HG02852 (cell line): Measurements from ENCODE around the gene GZF1.
A peak's percentile ranks its signal among the peaks of the same experiment; 100 is the strongest.

Experiments
- ATAC-seq: cut with Tn5 transposase; IDR thresholded peaks from one replicate; pipeline ENCODE4 v1.9.1; 2021; ENCODE audit warnings: mild to moderate bottlenecking, moderate library complexity; ENCODE audit not compliant: unreplicated experiment

Gene GZF1

GRCh38 chr20:23404196-23404595 is 42.2 kb downstream of the GZF1 start:
- no peak for ATAC-seq

- no peak for ATAC-seq
Observed at GRCh38 chr20:23406880-23407279, 44.9 kb downstream of the GZF1 start.

- ATAC-seq = peak; percentile 94
Observed at GRCh38 chr20:23407781-23408464, 45.9 kb downstream of the GZF1 start.

- ATAC-seq = no peak
Observed at GRCh38 chr20:23408957-23409356, 47.0 kb downstream of the GZF1 start.

GRCh38 chr20:23409800-23410199 is 47.8 kb downstream of the GZF1 start:
- ATAC-seq = no peak

GRCh38 chr20:23410916-23411695 is 49.1 kb downstream of the GZF1 start:
- no peak for ATAC-seq

GRCh38 chr20:23412026-23412425 is 50.0 kb downstream of the GZF1 start:
- ATAC-seq = no peak

- ATAC-seq = no peak
Observed at GRCh38 chr20:23413862-23414422, 52.0 kb downstream of the GZF1 start.

- ATAC-seq = no peak
Observed at GRCh38 chr20:23414526-23415188, 52.7 kb downstream of the GZF1 start.

- ATAC-seq = no peak
Observed at GRCh38 chr20:23415555-23415954, 53.6 kb downstream of the GZF1 start.

- ATAC-seq = no peak
Observed at GRCh38 chr20:23415959-23416583, 54.1 kb downstream of the GZF1 start.

- ATAC-seq = no peak
Observed at GRCh38 chr20:23417861-23418260, 55.9 kb downstream of the GZF1 start.

- no peak for ATAC-seq
Observed at GRCh38 chr20:23419657-23419994, 57.6 kb downstream of the GZF1 start.

GRCh38 chr20:23419995-23420901 is 58.3 kb downstream of the GZF1 start:
- peak; percentile 26 for ATAC-seq

- ATAC-seq = peak; percentile 96
Observed at GRCh38 chr20:23420943-23421931, 59.3 kb downstream of the GZF1 start, which contains the start of gene NAPB. Gene NAPB, minus strand, starts transcription at chr20:23421488. Its CDS starts 86 bp downstream, at chr20:23421402.
